Activated naive CD4-positive, alpha-beta T cell treated with anti-CD3 and anti-CD28 coated beads, Interleukin-2, amount 50 U/mL, for 72 hours (primary cell): Measurements from ENCODE around the gene NEURL2. TPM values are rescaled to one million over a fixed set of nuclear protein-coding genes. Genes with fewer than 3 reads are reported as not detected.

Source experiments
- ATAC-seq, 2 donors: fragments of 150-1000 bp; cut with Tn5 transposase; 2 replicates each; pipeline ENCODE4 v1.10.0; 2021; ENCODE audit warnings: mild to moderate bottlenecking in 2 of 2, moderate library complexity in 2 of 2
- DNase-seq, 2 donors: peaks; one replicate each; pipeline ENCODE4 v3.0.0; 2021 to 2022; ENCODE audit warnings: low spot score in 2 of 2
- H3K27ac Mint-ChIP-seq, 2 donors: one replicate each; pipeline ENCODE4 v1.8.0; 2022; ENCODE audit warnings: mild to moderate bottlenecking in 2 of 2, mixed read lengths in 2 of 2
- H3K36me3 Mint-ChIP-seq, 2 donors: one replicate each; pipeline ENCODE4 v1.8.0; 2022; ENCODE audit warnings: mixed read lengths in 2 of 2
- H3K9me3 Mint-ChIP-seq, 2 donors: one replicate each; pipeline ENCODE4 v1.8.0; 2022; ENCODE audit warnings: mixed read lengths in 2 of 2
- total RNA-seq, 2 donors: library from RNA; stranded (reverse); gene quantifications; one replicate each; pipeline ENCODE4 v1.2.3, GENCODE V29; 2022

NEURL2 gene
- total RNA-seq, 2 donors from 2014 or later: 1.5 to 3.4 TPM

DNA sequence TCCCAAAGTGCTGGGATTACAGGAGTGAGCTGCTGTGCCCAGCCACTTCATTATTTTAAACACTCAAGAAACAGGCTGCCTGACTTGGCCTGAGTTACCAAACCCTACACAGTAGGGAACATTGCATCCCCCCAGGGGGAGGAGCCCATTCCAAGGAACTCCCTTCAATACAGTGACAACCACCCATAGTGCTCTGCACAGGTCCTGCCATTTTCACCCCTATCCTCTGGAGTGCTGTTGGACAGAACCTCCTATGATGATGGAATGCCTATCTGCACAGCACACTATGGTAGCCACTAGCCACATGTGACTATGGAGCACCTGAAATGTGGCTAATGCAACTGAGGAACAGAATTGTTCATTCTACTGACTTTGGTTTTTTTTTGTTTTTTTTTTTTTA lies 45.6 kb downstream of the NEURL2 start:
- Mint-ChIP-seq H3K36me3 (peaks cover 0 to 4% of the 10 kb centered on the region in 2 donors), H3K9me3 (no peaks in the 10 kb centered on the region), H3K27ac (no peak overlapping the region)
- DNase-seq (no peak), ATAC-seq (no peak)

DNA sequence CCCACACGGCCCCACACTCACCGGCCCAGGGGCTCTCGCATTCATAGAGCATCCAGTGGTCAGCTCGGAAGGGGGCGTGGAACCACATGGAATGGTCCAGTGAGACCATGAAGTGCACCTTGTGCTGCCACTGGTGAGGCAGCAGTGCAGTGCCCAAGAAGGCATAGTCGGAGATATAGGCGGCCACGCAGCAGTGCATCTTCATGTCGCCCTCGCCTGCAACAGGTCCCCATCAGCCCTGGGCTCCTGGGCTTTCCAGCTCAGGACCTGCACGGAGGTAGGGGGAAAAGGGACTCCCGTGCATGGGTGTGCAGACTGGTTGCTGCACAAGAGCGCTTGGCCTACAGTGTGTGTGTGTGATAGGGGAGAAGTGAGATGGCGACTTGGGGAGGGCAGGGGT lies 47.5 kb downstream of the NEURL2 start:
- Mint-ChIP-seq H3K27ac (no peak overlapping the region), H3K36me3 (peaks cover 0 to 4% of the 10 kb centered on the region in 2 donors), H3K9me3 (no peaks in the 10 kb centered on the region)
- no peak for DNase-seq
- no peak for ATAC-seq

DNA sequence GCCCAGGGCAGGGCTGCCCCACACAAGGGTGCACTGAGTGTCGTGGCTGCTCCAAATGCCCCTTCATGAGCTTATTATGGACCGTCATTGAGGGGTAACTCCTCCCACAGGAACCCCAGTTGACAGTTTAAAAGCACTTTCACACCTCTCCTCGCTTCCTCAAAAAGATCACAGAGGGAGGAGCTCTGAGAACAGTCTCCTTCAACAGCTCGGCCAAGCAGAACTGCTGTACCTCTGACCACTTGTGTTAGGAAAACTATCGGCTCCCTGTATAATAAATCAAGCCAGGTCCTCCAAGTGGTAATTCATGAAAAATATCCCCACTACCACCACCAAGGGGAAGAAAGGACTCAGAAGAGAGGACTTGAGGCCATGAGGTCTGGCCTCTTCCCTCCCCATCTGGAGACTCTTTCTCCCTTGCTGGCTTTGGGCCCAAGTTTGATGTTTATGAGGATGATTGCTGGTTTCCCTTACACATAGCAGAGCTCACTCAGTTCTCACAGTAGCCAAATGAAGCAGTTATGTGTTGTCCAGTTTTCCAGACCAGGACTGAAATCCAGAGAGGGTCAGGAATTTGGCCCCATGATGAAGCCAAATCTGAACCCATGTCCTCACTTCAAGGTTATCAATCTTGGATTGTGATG lies 48.7 kb downstream of the NEURL2 start:
- peaks cover 0 to 4% of the 10 kb centered on the region in 2 donors for H3K36me3 Mint-ChIP-seq
- ATAC-seq: no peak
- no peak for DNase-seq
- H3K27ac Mint-ChIP-seq: peak overlapping the region in 1 of 2 donors; percentile 79
- H3K9me3 Mint-ChIP-seq: no peaks in the 10 kb centered on the region

DNA sequence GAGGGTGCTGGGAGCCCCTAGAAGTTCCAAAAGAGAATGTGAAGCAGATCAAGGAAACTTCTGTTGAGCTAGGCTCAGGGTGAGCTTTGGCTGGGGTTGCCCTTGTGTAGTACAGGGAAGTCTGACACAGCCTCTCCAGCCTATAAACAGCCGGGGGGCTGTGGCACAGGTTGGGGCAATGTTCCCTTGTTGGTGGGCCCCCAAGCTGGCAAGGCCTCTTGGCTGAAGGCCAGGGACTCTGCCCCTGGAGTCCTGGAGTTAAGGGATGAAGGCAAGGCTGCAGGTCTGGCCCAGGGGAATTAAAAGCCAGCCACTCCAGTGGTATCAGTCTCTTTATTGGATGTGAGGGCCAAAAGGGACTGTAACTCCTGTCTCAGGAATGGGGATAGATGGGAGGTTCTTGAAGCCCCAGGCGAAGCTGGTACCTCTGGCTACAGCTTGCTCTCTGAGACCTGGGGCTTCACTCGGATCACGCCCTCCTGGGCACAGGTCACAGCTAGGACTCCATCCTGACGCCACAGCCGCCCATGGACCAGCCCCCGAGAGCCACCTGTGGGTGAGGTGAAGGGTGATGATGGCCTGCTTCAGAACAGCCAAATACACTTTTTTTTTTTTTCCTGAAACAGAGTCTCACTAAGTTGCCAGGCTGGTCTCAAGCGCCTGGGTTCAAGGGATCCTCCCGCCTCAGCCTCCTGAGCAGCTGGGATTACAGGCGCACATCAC lies 49.4 kb downstream of the NEURL2 start:
- no peaks in the 10 kb centered on the region for H3K9me3 Mint-ChIP-seq
- ATAC-seq (no peak), DNase-seq (no peak)
- peaks cover 0 to 4% of the 10 kb centered on the region in 2 donors for H3K36me3 Mint-ChIP-seq
- peak overlapping the region in 1 of 2 donors; percentile 44 for H3K27ac Mint-ChIP-seq

DNA sequence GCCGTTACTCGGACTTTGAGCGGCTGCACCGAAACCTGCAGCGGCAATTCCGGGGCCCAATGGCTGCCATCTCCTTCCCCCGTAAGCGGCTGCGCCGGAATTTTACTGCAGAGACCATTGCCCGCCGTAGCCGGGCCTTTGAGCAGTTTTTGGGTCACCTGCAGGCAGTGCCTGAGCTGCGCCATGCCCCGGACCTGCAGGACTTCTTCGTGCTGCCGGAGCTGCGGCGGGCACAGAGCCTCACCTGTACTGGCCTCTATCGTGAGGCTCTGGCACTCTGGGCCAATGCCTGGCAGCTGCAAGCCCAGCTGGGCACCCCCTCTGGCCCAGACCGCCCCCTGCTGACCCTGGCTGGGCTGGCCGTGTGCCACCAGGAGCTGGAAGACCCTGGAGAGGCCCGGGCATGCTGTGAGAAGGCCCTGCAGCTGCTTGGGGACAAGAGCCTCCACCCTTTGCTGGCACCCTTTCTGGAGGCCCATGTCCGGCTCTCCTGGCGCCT lies 50.3 kb downstream of the NEURL2 start:
- DNase-seq: no peak
- H3K9me3 Mint-ChIP-seq: no peaks in the 10 kb centered on the region
- peak overlapping the region in 1 of 2 donors; percentile 44 for H3K27ac Mint-ChIP-seq
- H3K36me3 Mint-ChIP-seq: peaks cover 0 to 4% of the 10 kb centered on the region in 2 donors
- ATAC-seq: no peak

Other genes with a start within 250 kb of the NEURL2 start
- gene WFDC11, start 221.0 kb downstream of the NEURL2 start, total RNA-seq: not detected
- gene WFDC13, start 189.2 kb downstream of the NEURL2 start, total RNA-seq: not detected
- not detected for gene WFDC10B, start 186.2 kb downstream of the NEURL2 start, total RNA-seq
- gene SPINT4, start 168.9 kb downstream of the NEURL2 start, total RNA-seq: not detected
- gene WFDC3, start 99.3 kb downstream of the NEURL2 start, total RNA-seq: under 1 TPM; 0.31 to 0.34 TPM
- gene DNTTIP1, start 99.3 kb downstream of the NEURL2 start, total RNA-seq: 10 to 100 TPM; 23.2 to 24.4 TPM
- 100 to 1,000 TPM; 200 to 371 TPM for gene UBE2C, start 78.6 kb downstream of the NEURL2 start, total RNA-seq
- not detected for gene TNNC2, start 63.9 kb downstream of the NEURL2 start, total RNA-seq
- 1 to 10 TPM; 2.1 to 2.5 TPM for gene SNX21, start 57.4 kb downstream of the NEURL2 start, total RNA-seq
- 10 to 100 TPM; 29.1 to 31.3 TPM for gene ACOT8, start 33.8 kb downstream of the NEURL2 start, total RNA-seq
- gene ZSWIM3, start 33.6 kb downstream of the NEURL2 start, total RNA-seq: 1 to 10 TPM; 5.7 to 8.4 TPM
- gene ZSWIM1, start 10.0 kb downstream of the NEURL2 start, total RNA-seq: 10 to 100 TPM; 11.3 to 11.9 TPM
- 1 to 10 TPM in 1 of 2 donors, under 1 TPM in 1; 0.64 to 1.8 TPM for gene SPATA25, start 3.6 kb downstream of the NEURL2 start, total RNA-seq
- gene CTSA, start 127 bp upstream of the NEURL2 start, total RNA-seq: 10 to 100 TPM; 55.6 to 98.5 TPM
- 10 to 100 TPM; 11.0 to 12.9 TPM for gene PLTP, start 20.9 kb upstream of the NEURL2 start, total RNA-seq
- 10 to 100 TPM; 31.8 to 51.0 TPM for gene PCIF1, start 43.5 kb upstream of the NEURL2 start, total RNA-seq
- gene ZNF335, start 81.0 kb upstream of the NEURL2 start, total RNA-seq: 10 to 100 TPM; 31.0 to 62.6 TPM
- gene MMP9, start 117.7 kb upstream of the NEURL2 start, total RNA-seq: under 1 TPM in 1 of 2 donors, not detected in 1; 0.10 TPM
- under 1 TPM; 0.34 to 0.66 TPM for gene SLC12A5, start 138.0 kb upstream of the NEURL2 start, total RNA-seq
- gene NCOA5, start 198.8 kb upstream of the NEURL2 start, total RNA-seq: 10 to 100 TPM in 1 of 2 donors, 1 to 10 TPM in 1; 2.2 to 15.2 TPM
- gene CD40, start 227.1 kb upstream of the NEURL2 start, total RNA-seq: 10 to 100 TPM in 1 of 2 donors, 1 to 10 TPM in 1; 8.8 to 10.0 TPM